GM12878 (cell line): ENCODE data around the gene EBF3. TPM values are rescaled to one million over a fixed set of nuclear protein-coding genes. Genes with fewer than 3 reads are reported as not detected.

Experiments used
- ATAC-seq: fragments of 200-7000 bp; cut with Tn5 transposase; 3 replicates; pipeline ENCODE4 v1.9.1; 2020; ENCODE audit warnings: mild to moderate bottlenecking, moderate library complexity
- BruUV-seq: library from RNA; stranded (reverse); fragments of 400-500 nt; replicated peaks from 2 replicates; lab custom pipeline; 2021; lab: Mats Ljungman, UMichigan
- CTCF ChIA-PET: fragments of 300-600 bp; sonication (Branson Sonifier 250); formaldehyde crosslinking; extraction: SDS; loops from one replicate; lab custom pipeline; 2021; ENCODE audit warnings: inconsistent platforms; lab: Yijun Ruan, JAX
- POLR2A ChIA-PET: fragments of 350-600 bp; formaldehyde crosslinking; extraction: SDS; loops from one replicate; lab custom pipeline; 2021; ENCODE audit warnings: inconsistent platforms; lab: Charles Lee
- RAD21 ChIA-PET: fragments of 300-600 bp; sonication (Branson Sonifier 250); formaldehyde crosslinking; loops from one replicate; lab custom pipeline; 2023; ENCODE audit warnings: antibody characterized with exemption; ENCODE audit not compliant: unreplicated experiment; lab: Charles Lee
- SMC1A ChIA-PET: fragments of 300-600 bp; sonication (Branson Sonifier 250); formaldehyde crosslinking; loops from one replicate; lab custom pipeline; 2023; ENCODE audit not compliant: unreplicated experiment, uncharacterized antibody; lab: Charles Lee
- DNase-seq: peaks from one replicate; pipeline ENCODE4 v3.0.0-alpha.2; 2011; ENCODE audit warnings: low read depth, low spot score
- FAIRE-seq: peaks from 3 replicates; lab custom pipeline; 2011; peaks lifted over from hg19 to GRCh38; lab: Jason Lieb, UNC
- H2AFZ ChIP-seq: 2 replicates; pipeline ENCODE4 v1.6.0; 2011; ENCODE audit warnings: low read depth, low read length, control low read depth; ENCODE audit not compliant: control insufficient read depth
- H3K27ac ChIP-seq: 2 replicates; pipeline ENCODE4 v1.5.1; 2011; ENCODE audit warnings: control low read depth; ENCODE audit not compliant: control insufficient read depth, insufficient read depth
- H3K27me3 ChIP-seq, 2 experiments: replicated peaks in 1 of 2; 2 replicates each; pipeline versions ENCODE4 v1.6.0 to v1.6.1; 2011; ENCODE audit warnings: low read length in 1 of 2; ENCODE audit not compliant: control insufficient read depth in 2 of 2, insufficient read depth in 2 of 2
- H3K36me3 ChIP-seq, 2 experiments: 2 replicates each; pipeline ENCODE4 v1.5.1; 2011; ENCODE audit warnings: low read length in 1 of 2; ENCODE audit not compliant: control insufficient read depth in 2 of 2, insufficient read depth in 2 of 2
- H3K4me1 ChIP-seq: 2 replicates; pipeline ENCODE4 v1.6.1; 2011; ENCODE audit warnings: mild to moderate bottlenecking, low read length, moderate library complexity, mixed read lengths; ENCODE audit not compliant: control insufficient read depth, insufficient read depth
- H3K4me2 ChIP-seq: 2 replicates; pipeline ENCODE4 v1.6.0; 2011; ENCODE audit warnings: control low read depth; ENCODE audit not compliant: control insufficient read depth, insufficient read depth
- H3K4me3 ChIP-seq: fragments of 200-600 bp; sonication (generic); 2 replicates; pipeline ENCODE4 v1.5.1; 2016
- H3K79me2 ChIP-seq: 2 replicates; pipeline ENCODE4 v1.6.0; 2011; ENCODE audit warnings: low read length; ENCODE audit not compliant: control insufficient read depth, insufficient read depth
- H3K9ac ChIP-seq: 2 replicates; pipeline ENCODE4 v1.8.0; 2011; ENCODE audit warnings: low read length, control low read depth, mixed read lengths; ENCODE audit not compliant: control insufficient read depth, insufficient read depth
- H3K9me3 ChIP-seq: replicated peaks from 3 replicates; pipeline ENCODE4 v1.5.1; 2011; ENCODE audit warnings: mild to moderate bottlenecking, low read length; ENCODE audit not compliant: control insufficient read depth, insufficient read depth
- H4K20me1 ChIP-seq: 2 replicates; pipeline ENCODE4 v1.6.0; 2011; ENCODE audit not compliant: control insufficient read depth, insufficient read depth
- CBFB ChIP-seq: IDR thresholded peaks from 2 replicates; pipeline ENCODE4 v1.6.1; 2016; ENCODE audit warnings: antibody characterized with exemption, low read depth
- EP300 ChIP-seq, 2 experiments: fragments of 150-350 bp in 1 of 2; IDR thresholded peaks; 2 replicates each; pipeline ENCODE4 v1.6.1; 2011 to 2012; ENCODE audit warnings: low read depth in 2 of 2, low read length in 2 of 2, borderline replicate concordance in 1 of 2, improper control_type of control experiment in 1 of 2, inconsistent platforms in 1 of 2; ENCODE audit not compliant: control insufficient read depth in 1 of 2
- EZH2 ChIP-seq: IDR thresholded peaks from 2 replicates; pipeline ENCODE4 v1.6.1; 2012; ENCODE audit warnings: low read depth, mild to moderate bottlenecking, control low read depth, inconsistent platforms, low read length, borderline replicate concordance; ENCODE audit not compliant: control insufficient read depth
- FOS ChIP-seq: IDR thresholded peaks from 3 replicates; pipeline ENCODE4 v1.6.1; 2011; ENCODE audit warnings: borderline replicate concordance; ENCODE audit not compliant: insufficient read length; ENCODE audit errors: extremely low read depth
- FOXM1 ChIP-seq: IDR thresholded peaks from 2 replicates; pipeline ENCODE4 v1.6.1; 2012; ENCODE audit warnings: low read depth, mild to moderate bottlenecking, inconsistent platforms, low read length, moderate library complexity
- MEF2A ChIP-seq: IDR thresholded peaks from 2 replicates; pipeline ENCODE4 v1.6.1; 2011; ENCODE audit warnings: low read depth, mild to moderate bottlenecking, low read length, moderate library complexity; ENCODE audit not compliant: insufficient read depth
- MEF2B ChIP-seq: fragments of 450-650 bp; IDR thresholded peaks from 2 replicates; pipeline ENCODE4 v1.6.1; 2018; ENCODE audit warnings: mild to moderate bottlenecking, moderate library complexity; ENCODE audit not compliant: partially characterized antibody, poor library complexity, severe bottlenecking
- NFYA ChIP-seq: IDR thresholded peaks from 2 replicates; pipeline ENCODE4 v1.6.1; 2011; ENCODE audit warnings: low read depth, mild to moderate bottlenecking, low read length, improper control_type of control experiment, borderline replicate concordance
- PAX8 ChIP-seq: fragments of 450-650 bp; IDR thresholded peaks from 2 replicates; pipeline ENCODE4 v1.6.1; 2017; ENCODE audit warnings: mild to moderate bottlenecking, moderate library complexity
- POLR2A ChIP-seq: IDR thresholded peaks from 2 replicates; pipeline ENCODE4 v1.6.1; 2011; ENCODE audit warnings: low read depth, mild to moderate bottlenecking, low read length
- POLR2AphosphoS2 ChIP-seq: IDR thresholded peaks from 2 replicates; pipeline ENCODE4 v1.6.1; 2011; ENCODE audit warnings: low read depth, mild to moderate bottlenecking, low read length, improper control_type of control experiment, moderate library complexity
- RELA ChIP-seq: fragments of 450-650 bp; IDR thresholded peaks from 2 replicates; pipeline ENCODE4 v1.8.0; 2014; ENCODE audit warnings: borderline replicate concordance; ENCODE audit not compliant: partially characterized antibody
- SIN3A ChIP-seq: IDR thresholded peaks from 2 replicates; pipeline ENCODE4 v1.6.1; 2012; ENCODE audit warnings: low read depth, low read length, improper control_type of control experiment
- STAT1 ChIP-seq: fragments of 450-650 bp; conservative IDR thresholded peaks from 2 replicates; pipeline ENCODE4 v1.6.1; 2014; ENCODE audit warnings: antibody characterized with exemption, mild to moderate bottlenecking
- TCF3 ChIP-seq: IDR thresholded peaks from 2 replicates; pipeline ENCODE4 v1.6.1; 2012; ENCODE audit warnings: low read depth, mild to moderate bottlenecking, low read length, borderline replicate concordance; ENCODE audit not compliant: insufficient read depth
- WRNIP1 ChIP-seq: IDR thresholded peaks from 2 replicates; pipeline ENCODE4 v1.6.1; 2011; ENCODE audit warnings: low read depth, low read length, improper control_type of control experiment, borderline replicate concordance
- YY1 ChIP-seq: IDR thresholded peaks from 2 replicates; pipeline ENCODE4 v1.6.1; 2011; ENCODE audit warnings: low read depth, mild to moderate bottlenecking, low read length
- ZNF274 ChIP-seq: IDR thresholded peaks from one replicate; pipeline ENCODE4 v1.8.0; 2011; ENCODE audit not compliant: insufficient read length, insufficient read depth
- WGBS: methylation state at CpG from one replicate; pipeline ENCODE4 v1.1.6; 2016; ENCODE audit warnings: low lambda C conversion rate; ENCODE audit not compliant: insufficient replicate concordance, insufficient coverage; ENCODE audit errors: missing lambda C conversion rate; 5-methylcytosine and 5-hydroxymethylcytosine counted together
- in situ Hi-C: fragments of 300-500 bp; cut with MboI; formaldehyde crosslinking; loops from 9 replicates; pipeline ENCODE4 v1.14.3; 2018; ENCODE audit warnings: mixed read lengths
- intact Hi-C: fragments of 100-400 bp; cut with micrococcal nuclease; formaldehyde crosslinking; loops from one replicate; pipeline ENCODE4 v1.14.2; 2022; ENCODE audit not compliant: unreplicated experiment
- polyA plus RNA-seq, 11 experiments: library from polyadenylated mRNA; depleted of rRNA in 4 of 11; unstranded in 6 of 11; stranded (reverse) in 5 of 11; fragments of >200 nt; fragmentation: Nextera tagmentation in 4 of 11; fragmentation: Illumina TruSeq in 1 of 11; extraction: Ambion mirVana in 4 of 11; extraction: Trizol in 1 of 11; gene quantifications; 1 replicate in 1 of 11; 2 replicates in 10 of 11; pipeline versions ENCODE4 v1.2.1 to v1.2.3, GENCODE V29; 2011 to 2016; ENCODE audit warnings: inconsistent platforms in 2 of 11, missing spikeins in 2 of 11, low read depth in 1 of 11
- total RNA-seq, 4 experiments: library from RNA; depleted of rRNA in 3 of 4; stranded (reverse); fragments of >200 nt in 3 of 4; fragmentation: Illumina TruSeq in 1 of 4; extraction: Trizol in 1 of 4; gene quantifications; 2 replicates each; pipeline versions ENCODE4 v1.2.1 to v1.2.3, GENCODE V29; 2013 to 2021
- TF ChIP-seq, protein P1 (sequence below): IDR thresholded peaks from 2 replicates; pipeline ENCODE4 v1.6.1; 2012; ENCODE audit warnings: mild to moderate bottlenecking, low read depth, low read length
- TF ChIP-seq, protein P2 (sequence below): IDR thresholded peaks from 2 replicates; pipeline ENCODE4 v1.6.1; 2011; ENCODE audit warnings: low read depth, mild to moderate bottlenecking, low read length, moderate library complexity, borderline replicate concordance; ENCODE audit errors: extremely low read depth

The EBF3 gene
- total and polyA plus RNA-seq, 10 of the 15 experiments (the other 5 are each of a cell fraction or from before 2014, with no cell fraction given): not detected

DNA sequence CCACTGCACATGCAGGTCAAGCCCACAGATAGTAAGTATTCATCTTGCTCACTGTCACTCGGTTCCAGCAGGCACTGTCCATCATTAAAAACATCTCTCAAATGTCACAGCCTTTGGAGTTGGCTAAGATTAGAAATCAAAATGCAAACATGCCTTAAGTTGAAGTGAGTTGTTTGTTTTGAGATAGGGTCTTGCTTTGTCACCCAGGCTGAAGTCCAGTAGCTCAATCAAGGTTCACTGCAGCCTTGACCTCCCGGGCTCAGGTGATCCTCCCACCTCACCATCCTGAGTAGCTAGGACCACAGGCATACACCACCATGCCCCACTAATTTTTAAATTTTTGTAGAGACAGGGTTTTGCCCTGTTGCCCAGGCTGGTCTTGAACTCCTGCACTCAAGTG is 98.1 kb downstream of the EBF3 start:
- no peak for DNase-seq
- H3K4me2 ChIP-seq: no peak overlapping the region
- ChIA-PET SMC1A (no interaction called here), RAD21 (no interaction called here), CTCF (no interaction called here), POLR2A (no interaction called here)
- H3K9me3 ChIP-seq: no peaks in the 10 kb centered on the region
- in situ Hi-C loops (no loop called here), intact Hi-C loops (no loop called here)
- H3K36me3 ChIP-seq: no peaks in the 10 kb centered on the region
- H3K79me2 ChIP-seq: no peaks in the 10 kb centered on the region
- TF ChIP-seq SIN3A: no peak
- TF ChIP-seq, protein P1, sequence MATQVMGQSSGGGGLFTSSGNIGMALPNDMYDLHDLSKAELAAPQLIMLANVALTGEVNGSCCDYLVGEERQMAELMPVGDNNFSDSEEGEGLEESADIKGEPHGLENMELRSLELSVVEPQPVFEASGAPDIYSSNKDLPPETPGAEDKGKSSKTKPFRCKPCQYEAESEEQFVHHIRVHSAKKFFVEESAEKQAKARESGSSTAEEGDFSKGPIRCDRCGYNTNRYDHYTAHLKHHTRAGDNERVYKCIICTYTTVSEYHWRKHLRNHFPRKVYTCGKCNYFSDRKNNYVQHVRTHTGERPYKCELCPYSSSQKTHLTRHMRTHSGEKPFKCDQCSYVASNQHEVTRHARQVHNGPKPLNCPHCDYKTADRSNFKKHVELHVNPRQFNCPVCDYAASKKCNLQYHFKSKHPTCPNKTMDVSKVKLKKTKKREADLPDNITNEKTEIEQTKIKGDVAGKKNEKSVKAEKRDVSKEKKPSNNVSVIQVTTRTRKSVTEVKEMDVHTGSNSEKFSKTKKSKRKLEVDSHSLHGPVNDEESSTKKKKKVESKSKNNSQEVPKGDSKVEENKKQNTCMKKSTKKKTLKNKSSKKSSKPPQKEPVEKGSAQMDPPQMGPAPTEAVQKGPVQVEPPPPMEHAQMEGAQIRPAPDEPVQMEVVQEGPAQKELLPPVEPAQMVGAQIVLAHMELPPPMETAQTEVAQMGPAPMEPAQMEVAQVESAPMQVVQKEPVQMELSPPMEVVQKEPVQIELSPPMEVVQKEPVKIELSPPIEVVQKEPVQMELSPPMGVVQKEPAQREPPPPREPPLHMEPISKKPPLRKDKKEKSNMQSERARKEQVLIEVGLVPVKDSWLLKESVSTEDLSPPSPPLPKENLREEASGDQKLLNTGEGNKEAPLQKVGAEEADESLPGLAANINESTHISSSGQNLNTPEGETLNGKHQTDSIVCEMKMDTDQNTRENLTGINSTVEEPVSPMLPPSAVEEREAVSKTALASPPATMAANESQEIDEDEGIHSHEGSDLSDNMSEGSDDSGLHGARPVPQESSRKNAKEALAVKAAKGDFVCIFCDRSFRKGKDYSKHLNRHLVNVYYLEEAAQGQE: no peak
- TF ChIP-seq NFYA: no peak
- TF ChIP-seq EP300 (IDR thresholded peaks at IDR 0.05; ENCODE audit: borderline replicate concordance in 1 of 2, control insufficient read depth in 1 of 2, low read depth in 2 of 2, low read length in 2 of 2): no peak
- no peak for TF ChIP-seq MEF2A
- no peak for TF ChIP-seq EZH2
- no peak for TF ChIP-seq TCF3
- no peak for TF ChIP-seq PAX8
- TF ChIP-seq RELA: no peak
- no peak for TF ChIP-seq FOXM1
- TF ChIP-seq STAT1: no peak
- TF ChIP-seq MEF2B: no peak
- TF ChIP-seq ZNF274: no peak
- TF ChIP-seq CBFB: no peak
- TF ChIP-seq, protein P2, sequence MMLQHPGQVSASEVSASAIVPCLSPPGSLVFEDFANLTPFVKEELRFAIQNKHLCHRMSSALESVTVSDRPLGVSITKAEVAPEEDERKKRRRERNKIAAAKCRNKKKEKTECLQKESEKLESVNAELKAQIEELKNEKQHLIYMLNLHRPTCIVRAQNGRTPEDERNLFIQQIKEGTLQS: no peak
- no peak for TF ChIP-seq WRNIP1
- no peak for TF ChIP-seq POLR2AphosphoS2
- no peak for TF ChIP-seq FOS
- no peak for TF ChIP-seq YY1
- no peak for TF ChIP-seq POLR2A
- H4K20me1 ChIP-seq: no peaks in the 10 kb centered on the region
- H3K9ac ChIP-seq: no peak overlapping the region
- WGBS: 14% methylated on average over 2 of the region's 2 CpGs
- no peak overlapping the region for H2AFZ ChIP-seq
- no peaks in the 10 kb centered on the region for H3K4me1 ChIP-seq
- H3K27me3 ChIP-seq: no peaks in the 10 kb centered on the region
- no peak overlapping the region for H3K4me3 ChIP-seq
- no TSS peak for BruUV-seq
- no peak for FAIRE-seq
- ATAC-seq: no peak
- H3K27ac ChIP-seq: no peak overlapping the region
